Measurements from ENCODE around the gene CASZ1. TPM values are rescaled to one million over a fixed set of nuclear protein-coding genes. Genes with fewer than 3 reads are reported as not detected.

CASZ1 gene
- total RNA-seq, 1 donor from 2014 or later: 9.2 TPM

GRCh38 chr1:10814976-10815857, 18.8 kb upstream of the CASZ1 start:
- no peak for TF ChIP-seq CTCF (IDR thresholded peaks at IDR 0.05; ENCODE audit: insufficient read depth, low read length, severe bottlenecking)
- Histone ChIP-seq H3K4me3 (ENCODE audit: low read depth, low read length) (no peak overlapping the region), H3K36me3 (ENCODE audit: control insufficient read depth, insufficient read depth, low read length) (no peaks in the 10 kb centered on the region), H3K27me3 (ENCODE audit: control insufficient read depth, insufficient read depth, low read length) (no peaks in the 10 kb centered on the region)
- DNase-seq (ENCODE audit: low read depth) (no peak), FAIRE-seq (no peak)

- Histone ChIP-seq H3K27me3 (ENCODE audit: control insufficient read depth, insufficient read depth, low read length) (no peaks in the 10 kb centered on the region), H3K36me3 (ENCODE audit: control insufficient read depth, insufficient read depth, low read length) (no peaks in the 10 kb centered on the region), H3K4me3 (ENCODE audit: low read depth, low read length) (no peak overlapping the region)
- TF ChIP-seq CTCF (IDR thresholded peaks at IDR 0.05; ENCODE audit: insufficient read depth, low read length, severe bottlenecking): no peak
- FAIRE-seq (no peak), DNase-seq (ENCODE audit: low read depth) (no peak)
Measured at GRCh38 chr1:10814312-10814711, 17.9 kb upstream of the CASZ1 start.

- FAIRE-seq (no peak), DNase-seq (ENCODE audit: low read depth) (no peak)
- H3K27me3 ChIP-seq (ENCODE audit: control insufficient read depth, insufficient read depth, low read length): no peaks in the 10 kb centered on the region
- H3K36me3 ChIP-seq (ENCODE audit: control insufficient read depth, insufficient read depth, low read length): no peaks in the 10 kb centered on the region
- no peak overlapping the region for H3K4me3 ChIP-seq (ENCODE audit: low read depth, low read length)
- TF ChIP-seq CTCF (IDR thresholded peaks at IDR 0.05; ENCODE audit: insufficient read depth, low read length, severe bottlenecking): no peak
Measured at GRCh38 chr1:10813799-10814198, 17.4 kb upstream of the CASZ1 start.

GRCh38 chr1:10812387-10812915, 16.0 kb upstream of the CASZ1 start:
- FAIRE-seq: no peak
- no peak overlapping the region for H3K4me3 ChIP-seq (ENCODE audit: low read depth, low read length)
- TF ChIP-seq CTCF (IDR thresholded peaks at IDR 0.05; ENCODE audit: insufficient read depth, low read length, severe bottlenecking): no peak
- no peaks in the 10 kb centered on the region for H3K27me3 ChIP-seq (ENCODE audit: control insufficient read depth, insufficient read depth, low read length)
- H3K36me3 ChIP-seq (ENCODE audit: control insufficient read depth, insufficient read depth, low read length): no peaks in the 10 kb centered on the region
- DNase-seq (ENCODE audit: low read depth): no peak

- no peak for TF ChIP-seq CTCF (IDR thresholded peaks at IDR 0.05; ENCODE audit: insufficient read depth, low read length, severe bottlenecking)
Measured at GRCh38 chr1:10808441-10808840, 12.0 kb upstream of the CASZ1 start.

More at GRCh38 chr1:10808441-10808840, 12.0 kb upstream of the CASZ1 start:
- FAIRE-seq: no peak
- Histone ChIP-seq H3K27me3 (ENCODE audit: control insufficient read depth, insufficient read depth, low read length) (no peaks in the 10 kb centered on the region), H3K4me3 (ENCODE audit: low read depth, low read length) (no peak overlapping the region), H3K36me3 (ENCODE audit: control insufficient read depth, insufficient read depth, low read length) (no peaks in the 10 kb centered on the region)
- no peak for DNase-seq (ENCODE audit: low read depth)

Measured in bronchial epithelial cell (primary cell).